ENCODE results near the gene FBRS. TPM values are rescaled to one million over a fixed set of nuclear protein-coding genes. Genes with fewer than 3 reads are reported as not detected.

The FBRS gene
- total RNA-seq, 1 experiment from 2014 or later, result 16.8 TPM

- DNase-seq, result no peak
- Mint-ChIP-seq H3K27me3 (ENCODE audit: low read depth) (peaks cover 22% of the 10 kb centered on the region), H3K27ac (no peak overlapping the region), H3K4me3 (no peak overlapping the region), H3K9me3 (no peaks in the 10 kb centered on the region; a peak in 1 of 5 replicates), H3K4me1 (peaks cover 13 to 15% of the 10 kb centered on the region in 2 experiments), H3K36me3 (ENCODE audit: insufficient read depth in 1 of 3, low read depth in 3 of 3) (no peaks in the 10 kb centered on the region)
- Histone ChIP-seq H3K4me1 (ENCODE audit: insufficient read depth, low read length) (no peaks in the 10 kb centered on the region), H3K4ac (ENCODE audit: low read depth, low read length) (no peak overlapping the region), H2BK12ac (ENCODE audit: insufficient read length, low read depth, low read length) (no peak overlapping the region), H4K20me1 (ENCODE audit: control insufficient read depth, insufficient read depth, insufficient read length) (no peaks in the 10 kb centered on the region), H3K14ac (ENCODE audit: insufficient read depth, low read length) (no peak overlapping the region), H2AFZ (ENCODE audit: low read length) (no peak overlapping the region), H3K23ac (ENCODE audit: insufficient read length, low read depth, low read length) (no peak overlapping the region), H3K79me1 (ENCODE audit: insufficient read depth, low read depth, low read length, poor library complexity, severe bottlenecking) (no peaks in the 10 kb centered on the region), H3K27me3 (ENCODE audit: insufficient read depth, low read length) (no peaks in the 10 kb centered on the region), H2BK20ac (ENCODE audit: low read depth, low read length, poor library complexity, severe bottlenecking) (no peak overlapping the region), H3K27ac (ENCODE audit: insufficient read length, low read depth, low read length) (no peak overlapping the region), H2AK5ac (ENCODE audit: insufficient read length, low read length) (no peak overlapping the region), H4K91ac (ENCODE audit: insufficient read length, low read depth, low read length) (no peak overlapping the region), H3K56ac (ENCODE audit: insufficient read length, low read depth, low read length) (no peak overlapping the region), H3K18ac (ENCODE audit: insufficient read length, low read depth, low read length) (no peak overlapping the region), H3T11ph (ENCODE audit: low read length) (no peak overlapping the region), H4K8ac (replicated peaks; ENCODE audit: insufficient read length, low read depth, low read length) (no peak overlapping the region), H3K4me2 (ENCODE audit: insufficient read depth, insufficient read length, low read length) (no peak overlapping the region), H3K23me2 (ENCODE audit: insufficient read length, low read depth, low read length, poor library complexity, severe bottlenecking) (peaks cover 3% of the 10 kb centered on the region), H3K9me3 (ENCODE audit: control insufficient read depth, low read depth, low read length) (no peaks in the 10 kb centered on the region), H2BK5ac (ENCODE audit: insufficient read length, low read length) (no peak overlapping the region), H2BK120ac (ENCODE audit: low read depth, low read length, poor library complexity, severe bottlenecking) (no peak overlapping the region), H2BK15ac (ENCODE audit: low read depth, low read length) (no peak overlapping the region), H3K79me2 (ENCODE audit: insufficient read depth, low read length) (no peaks in the 10 kb centered on the region), H3K9ac (ENCODE audit: extremely low read depth, insufficient read length, low read length) (no peak overlapping the region), H4K5ac (ENCODE audit: insufficient read length, low read depth, low read length) (no peak overlapping the region)
- no peak for TF ChIP-seq CTCF (conservative IDR thresholded peaks at IDR 0.05)
- no CpG with 5 or more reads among the region's 5 CpGs for WGBS (ENCODE audit: extremely low coverage, insufficient read length, low lambda C conversion rate)
These were observed 38.6 kb upstream of the FBRS start for GRCh38 chr16:30619638-30620037.

All from H9 (cell line).